ENCODE measurements around the gene PKP1.

DNA sequence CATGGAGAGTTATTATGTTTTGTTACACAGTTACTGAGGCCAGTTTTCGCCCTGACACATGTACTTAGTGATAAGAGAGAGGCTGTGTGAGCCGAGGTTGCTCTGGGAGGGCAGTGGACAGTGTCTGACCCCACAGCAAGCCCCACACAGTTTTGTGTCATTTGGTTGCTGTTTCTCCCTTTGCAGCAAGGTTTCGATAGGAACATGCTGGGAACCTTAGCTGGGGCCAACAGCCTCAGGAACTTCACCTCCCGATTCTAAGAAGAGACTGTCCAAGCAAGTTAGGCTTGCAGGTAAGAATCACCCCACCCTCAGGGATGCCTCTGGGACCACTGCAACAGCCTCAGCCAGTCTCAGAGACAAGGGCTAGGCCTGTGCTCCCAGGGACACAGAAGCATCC lies 45.3 kb downstream of the PKP1 start:
- TF ChIP-seq, protein P1, sequence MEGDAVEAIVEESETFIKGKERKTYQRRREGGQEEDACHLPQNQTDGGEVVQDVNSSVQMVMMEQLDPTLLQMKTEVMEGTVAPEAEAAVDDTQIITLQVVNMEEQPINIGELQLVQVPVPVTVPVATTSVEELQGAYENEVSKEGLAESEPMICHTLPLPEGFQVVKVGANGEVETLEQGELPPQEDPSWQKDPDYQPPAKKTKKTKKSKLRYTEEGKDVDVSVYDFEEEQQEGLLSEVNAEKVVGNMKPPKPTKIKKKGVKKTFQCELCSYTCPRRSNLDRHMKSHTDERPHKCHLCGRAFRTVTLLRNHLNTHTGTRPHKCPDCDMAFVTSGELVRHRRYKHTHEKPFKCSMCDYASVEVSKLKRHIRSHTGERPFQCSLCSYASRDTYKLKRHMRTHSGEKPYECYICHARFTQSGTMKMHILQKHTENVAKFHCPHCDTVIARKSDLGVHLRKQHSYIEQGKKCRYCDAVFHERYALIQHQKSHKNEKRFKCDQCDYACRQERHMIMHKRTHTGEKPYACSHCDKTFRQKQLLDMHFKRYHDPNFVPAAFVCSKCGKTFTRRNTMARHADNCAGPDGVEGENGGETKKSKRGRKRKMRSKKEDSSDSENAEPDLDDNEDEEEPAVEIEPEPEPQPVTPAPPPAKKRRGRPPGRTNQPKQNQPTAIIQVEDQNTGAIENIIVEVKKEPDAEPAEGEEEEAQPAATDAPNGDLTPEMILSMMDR (IDR thresholded peaks at IDR 0.05; ENCODE audit: borderline replicate concordance, extremely low read depth, low read length, poor library complexity, severe bottlenecking): no peak
- TF ChIP-seq EZH2 (IDR thresholded peaks at IDR 0.05; ENCODE audit: borderline replicate concordance, low read depth, low read length, severe bottlenecking): no peak

All from DND-41 (cell line).